Measurements from ENCODE around the gene ZNF385B.

DNA sequence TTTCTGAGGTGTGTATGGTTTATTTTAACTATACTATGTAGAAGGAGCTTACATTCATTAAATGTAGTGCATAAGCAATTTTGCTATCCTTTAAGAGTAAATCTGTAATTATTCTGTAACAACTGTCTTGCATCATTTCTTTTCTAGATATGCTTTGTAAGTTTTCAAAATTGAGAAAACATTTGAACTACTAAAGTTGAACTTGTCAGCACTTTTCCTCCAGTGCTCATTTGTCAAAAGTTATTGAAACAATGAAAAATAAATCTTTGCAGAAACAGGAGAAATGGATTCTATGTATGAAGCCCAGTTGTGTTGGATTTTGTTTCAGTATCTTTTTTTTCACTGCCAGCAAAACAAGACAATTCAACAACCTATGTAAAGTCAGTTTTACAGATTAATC is 14.5 kb upstream of the ZNF385B start:
- TF ChIP-seq CTCF (IDR thresholded peaks at IDR 0.05; ENCODE audit: low read length) = no peak
- no peak for TF ChIP-seq EZH2 (IDR thresholded peaks at IDR 0.05; ENCODE audit: borderline replicate concordance, low read length)

Data from OCI-LY1 (cell line).